ENCODE data around the gene MPRIP.

Gene MPRIP

GRCh38 chr17:17089796-17090641 is 47.8 kb downstream of the MPRIP start:
- Histone ChIP-seq H3K27ac (no peak overlapping the region), H3K36me3 (peaks cover 39% of the 10 kb centered on the region), H3K9me3 (ENCODE audit: severe bottlenecking) (no peaks in the 10 kb centered on the region), H3K27me3 (ENCODE audit: insufficient read depth, low read depth, severe bottlenecking) (no peaks in the 10 kb centered on the region), H3K4me3 (ENCODE audit: low read depth, low read length) (no peak overlapping the region)
- TF ChIP-seq CTCF (IDR thresholded peaks at IDR 0.05; ENCODE audit: low read depth, low read length): no peak
- DNase-seq: no peak

GRCh38 chr17:17090642-17091103 is 48.4 kb downstream of the MPRIP start:
- no peak for DNase-seq
- H3K9me3 ChIP-seq (ENCODE audit: severe bottlenecking): no peaks in the 10 kb centered on the region
- H3K4me3 ChIP-seq (ENCODE audit: low read depth, low read length): no peak overlapping the region
- H3K27me3 ChIP-seq (ENCODE audit: insufficient read depth, low read depth, severe bottlenecking): no peaks in the 10 kb centered on the region
- peaks cover 38% of the 10 kb centered on the region for H3K36me3 ChIP-seq
- no peak for TF ChIP-seq CTCF (IDR thresholded peaks at IDR 0.05; ENCODE audit: low read depth, low read length)
- H3K27ac ChIP-seq: no peak overlapping the region

GRCh38 chr17:17091276-17091675 is 49.0 kb downstream of the MPRIP start:
- no peak for DNase-seq
- no peak for TF ChIP-seq CTCF (IDR thresholded peaks at IDR 0.05; ENCODE audit: low read depth, low read length)
- Histone ChIP-seq H3K27ac (no peak overlapping the region), H3K36me3 (peaks cover 34% of the 10 kb centered on the region), H3K27me3 (ENCODE audit: insufficient read depth, low read depth, severe bottlenecking) (no peaks in the 10 kb centered on the region), H3K9me3 (ENCODE audit: severe bottlenecking) (no peaks in the 10 kb centered on the region), H3K4me3 (ENCODE audit: low read depth, low read length) (no peak overlapping the region)

GRCh38 chr17:17091856-17092756 is 49.8 kb downstream of the MPRIP start:
- H3K9me3 ChIP-seq (ENCODE audit: severe bottlenecking): no peaks in the 10 kb centered on the region
- no peak overlapping the region for H3K4me3 ChIP-seq (ENCODE audit: low read depth, low read length)
- H3K36me3 ChIP-seq: peaks cover 38% of the 10 kb centered on the region
- H3K27me3 ChIP-seq (ENCODE audit: insufficient read depth, low read depth, severe bottlenecking): no peaks in the 10 kb centered on the region
- DNase-seq: no peak
- no peak overlapping the region for H3K27ac ChIP-seq
- TF ChIP-seq CTCF (IDR thresholded peaks at IDR 0.05; ENCODE audit: low read depth, low read length): no peak

- no peak overlapping the region for H3K4me3 ChIP-seq (ENCODE audit: low read depth, low read length)
- H3K9me3 ChIP-seq (ENCODE audit: severe bottlenecking): no peaks in the 10 kb centered on the region
- DNase-seq: no peak
- no peak for TF ChIP-seq CTCF (IDR thresholded peaks at IDR 0.05; ENCODE audit: low read depth, low read length)
- no peak overlapping the region for H3K27ac ChIP-seq
- no peaks in the 10 kb centered on the region for H3K27me3 ChIP-seq (ENCODE audit: insufficient read depth, low read depth, severe bottlenecking)
- H3K36me3 ChIP-seq: peaks cover 37% of the 10 kb centered on the region
Measured at GRCh38 chr17:17093764-17094163, 51.5 kb downstream of the MPRIP start.
